GM19239 (cell line): Measurements from ENCODE around the gene SEMA4C.

ENCODE experiments used
- DNase-seq: peaks from one replicate; pipeline ENCODE4 v3.0.0; 2011; ENCODE audit warnings: low spot score; ENCODE audit not compliant: insufficient read length
- FAIRE-seq: peaks from 2 replicates; lab custom pipeline; 2011; peaks lifted over from hg19 to GRCh38; lab: Jason Lieb, UNC

The SEMA4C gene

GRCh38 chr2:96847586-96847985 is 22.3 kb downstream of the SEMA4C start:
- DNase-seq (no peak), FAIRE-seq (no peak)

GRCh38 chr2:96846825-96847224 is 23.1 kb downstream of the SEMA4C start:
- no peak for DNase-seq
- no peak for FAIRE-seq

- FAIRE-seq, result no peak
Measured at GRCh38 chr2:96844405-96844808, 25.5 kb downstream of the SEMA4C start.

GRCh38 chr2:96843538-96844268 is 26.2 kb downstream of the SEMA4C start, which contains the start of gene ANKRD23:
Gene ANKRD23, minus strand, starts transcription at chr2:96844021. Its CDS starts 29 bp downstream, at chr2:96843992.
- FAIRE-seq (no peak), DNase-seq (no peak)

More at GRCh38 chr2:96844405-96844808, 25.5 kb downstream of the SEMA4C start:
- no peak for DNase-seq

- FAIRE-seq, result no peak
- DNase-seq, result no peak
Measured at GRCh38 chr2:96842600-96842999, 27.3 kb downstream of the SEMA4C start.

GRCh38 chr2:96841701-96842495 is 28.0 kb downstream of the SEMA4C start:
- no peak for DNase-seq
- FAIRE-seq, result no peak

- DNase-seq (no peak), FAIRE-seq (no peak)
Measured at GRCh38 chr2:96839875-96840850, 29.7 kb downstream of the SEMA4C start.

- DNase-seq (peak; percentile 63), FAIRE-seq (peak; percentile 86)
Measured at GRCh38 chr2:96839293-96839874, 30.5 kb downstream of the SEMA4C start.

- DNase-seq (no peak), FAIRE-seq (no peak)
Measured at GRCh38 chr2:96838345-96839292, 31.3 kb downstream of the SEMA4C start.

GRCh38 chr2:96837575-96837974 is 32.3 kb downstream of the SEMA4C start:
- DNase-seq (no peak), FAIRE-seq (no peak)

- FAIRE-seq (no peak), DNase-seq (no peak)
Measured at GRCh38 chr2:96835830-96836229, 34.0 kb downstream of the SEMA4C start.

GRCh38 chr2:96832754-96833507 is 36.9 kb downstream of the SEMA4C start:
- DNase-seq, result no peak

GRCh38 chr2:96832408-96832753 is 37.5 kb downstream of the SEMA4C start:
- DNase-seq (no peak), FAIRE-seq (no peak)

More at GRCh38 chr2:96832754-96833507, 36.9 kb downstream of the SEMA4C start:
- FAIRE-seq, result no peak

- DNase-seq (no peak), FAIRE-seq (no peak)
Measured at GRCh38 chr2:96831679-96832078, 38.2 kb downstream of the SEMA4C start.

- DNase-seq, result no peak
- no peak for FAIRE-seq
Measured at GRCh38 chr2:96830044-96830562, 39.8 kb downstream of the SEMA4C start.

- FAIRE-seq, result no peak
Measured at GRCh38 chr2:96828874-96829273, 41.0 kb downstream of the SEMA4C start.

GRCh38 chr2:96828436-96828835 is 41.4 kb downstream of the SEMA4C start:
- DNase-seq (no peak), FAIRE-seq (no peak)

More at GRCh38 chr2:96828874-96829273, 41.0 kb downstream of the SEMA4C start:
- no peak for DNase-seq
